ENCODE results near the gene E2F4.

The E2F4 gene

GRCh38 chr16:67236563-67237395, 44.8 kb downstream of the E2F4 start:
- DNase-seq: peak; percentile 71

DNA sequence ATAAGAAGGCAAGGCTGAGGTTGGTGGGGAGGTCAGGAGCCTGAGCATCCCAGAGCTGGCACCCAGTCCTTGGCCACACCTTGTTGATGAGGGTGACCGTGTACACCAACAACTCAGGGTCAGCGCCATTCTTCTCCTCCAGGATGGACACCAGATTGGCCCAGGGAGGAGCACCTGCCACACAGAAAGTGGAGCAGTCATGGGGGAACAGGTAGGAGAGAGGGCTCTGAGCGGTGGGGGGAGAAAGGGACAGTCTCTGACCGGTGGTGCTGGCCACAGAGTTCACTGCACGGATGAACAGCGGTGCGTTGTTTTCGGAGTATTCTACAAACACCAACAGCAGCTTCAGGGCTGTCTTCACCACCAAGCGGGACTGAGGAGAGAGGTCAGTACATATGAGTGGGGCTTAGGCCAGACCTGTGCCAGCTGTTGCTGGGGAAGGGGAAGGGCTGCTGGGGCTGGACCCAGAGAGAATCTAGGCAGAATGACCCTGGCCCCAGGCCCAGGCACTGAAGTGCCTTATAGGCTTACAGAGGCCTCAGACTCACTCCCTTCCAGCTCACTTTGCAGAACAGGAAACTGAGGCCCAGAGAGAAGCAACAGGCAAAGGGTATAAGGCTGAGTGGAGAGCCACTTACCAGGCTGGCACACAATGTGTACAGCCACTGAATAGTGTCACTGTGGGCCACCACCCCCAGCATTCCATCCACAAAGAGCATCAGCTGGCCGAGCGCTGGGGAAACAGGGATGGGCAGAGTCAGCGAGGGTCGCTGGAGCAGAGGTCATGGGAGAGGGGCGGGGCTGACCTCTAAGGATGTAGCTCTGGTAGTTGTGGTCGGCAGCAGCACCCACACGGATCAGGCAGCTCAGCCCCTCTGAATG, 45.7 kb downstream of the E2F4 start:
- DNase-seq: no peak

GRCh38 chr16:67238278-67238575, 46.3 kb downstream of the E2F4 start:
- DNase-seq: no peak

DNA sequence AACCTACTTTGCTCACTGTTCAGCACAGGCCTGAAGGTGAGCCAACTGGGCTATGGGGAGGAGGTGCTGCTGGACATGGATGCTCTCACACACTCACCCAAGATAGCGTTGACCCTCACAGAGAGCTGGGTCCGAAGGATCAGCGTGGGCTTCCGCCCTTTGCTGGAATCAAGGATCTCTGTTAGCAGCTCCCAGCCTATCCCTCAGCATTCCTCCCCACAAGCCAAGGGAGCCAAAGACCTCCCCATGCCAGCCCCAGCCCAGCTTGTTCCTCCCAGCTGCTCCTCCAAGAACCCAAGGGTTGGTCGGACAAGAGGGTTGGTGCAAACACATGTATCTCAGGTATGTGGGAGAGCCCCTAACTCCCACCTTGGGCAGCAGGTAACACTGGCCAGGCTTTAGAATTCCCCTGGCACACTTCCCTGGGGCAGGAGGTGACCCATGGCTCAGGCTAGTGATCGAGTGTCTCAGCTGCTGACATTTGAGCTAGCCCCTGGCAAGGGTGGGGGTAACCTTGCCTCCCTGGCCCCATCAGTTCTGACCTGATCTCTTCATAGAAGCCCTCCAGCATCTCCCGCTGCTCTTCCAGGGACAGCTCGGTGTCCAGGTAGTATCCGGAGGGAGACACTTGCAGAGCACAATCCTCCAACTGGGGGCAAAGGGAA, 47.0 kb downstream of the E2F4 start:
- DNase-seq: no peak

DNA sequence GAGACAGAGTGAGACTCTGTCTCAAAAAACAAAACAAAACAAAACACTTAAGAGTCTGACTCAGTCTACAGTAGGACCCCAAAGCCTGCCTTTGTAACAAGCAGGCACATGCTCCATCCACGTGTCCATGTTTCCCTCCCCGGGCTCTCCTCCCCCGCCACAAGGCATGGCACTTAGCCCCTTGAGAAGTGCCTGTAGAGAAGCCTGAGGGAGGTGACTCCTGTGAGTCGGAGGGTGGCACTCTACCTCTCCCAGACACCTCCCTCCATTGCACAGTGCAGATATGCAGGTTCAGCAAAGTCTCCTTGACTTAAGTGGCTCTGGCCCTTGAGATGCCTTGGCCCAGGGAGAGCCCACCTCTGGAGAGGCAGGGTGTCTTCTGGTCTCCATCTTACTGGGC, 48.6 kb downstream of the E2F4 start:
- DNase-seq: no peak

DNA sequence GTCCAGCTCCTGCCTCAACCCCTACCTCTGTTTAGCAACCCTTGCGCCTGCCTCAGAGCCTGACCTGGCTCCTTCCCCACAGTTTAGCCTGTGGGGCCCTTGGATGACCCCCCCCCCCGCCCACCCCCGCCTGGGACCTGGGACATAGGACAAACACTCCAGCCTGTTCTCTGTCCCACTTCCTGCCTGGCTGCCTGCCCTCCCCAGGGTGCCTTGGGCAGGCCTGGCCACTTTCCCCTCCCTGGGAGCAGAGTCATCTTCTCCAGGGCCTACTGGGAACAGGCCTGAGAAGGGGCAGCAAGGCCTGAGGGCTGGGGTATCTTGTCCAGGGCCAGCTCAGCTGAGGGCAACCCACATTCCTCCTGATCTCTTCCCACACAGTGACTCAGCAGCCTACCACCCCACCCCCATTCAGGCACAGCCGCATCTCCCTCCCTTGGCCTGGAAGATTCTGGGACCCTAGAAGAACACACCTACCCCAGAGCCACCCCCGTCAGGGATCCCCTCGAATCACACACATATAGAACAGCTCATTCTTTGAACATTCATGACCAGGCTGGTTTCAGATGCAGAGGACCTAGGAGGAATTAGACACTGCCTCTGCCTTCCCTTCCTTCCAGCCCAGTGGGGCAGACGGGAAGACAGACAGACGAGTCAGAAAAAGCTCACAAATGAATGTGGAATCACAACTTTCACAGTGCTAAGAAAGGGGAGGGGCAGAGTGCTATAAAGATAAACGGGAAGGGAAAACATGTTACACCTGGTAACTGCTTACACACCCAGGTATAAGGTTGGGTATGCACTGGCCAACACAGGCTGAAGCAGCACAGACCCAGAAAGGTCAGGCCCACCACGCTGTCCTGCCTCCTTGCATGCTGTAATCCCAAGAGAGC, 49.3 kb downstream of the E2F4 start:
- DNase-seq: no peak

DNA sequence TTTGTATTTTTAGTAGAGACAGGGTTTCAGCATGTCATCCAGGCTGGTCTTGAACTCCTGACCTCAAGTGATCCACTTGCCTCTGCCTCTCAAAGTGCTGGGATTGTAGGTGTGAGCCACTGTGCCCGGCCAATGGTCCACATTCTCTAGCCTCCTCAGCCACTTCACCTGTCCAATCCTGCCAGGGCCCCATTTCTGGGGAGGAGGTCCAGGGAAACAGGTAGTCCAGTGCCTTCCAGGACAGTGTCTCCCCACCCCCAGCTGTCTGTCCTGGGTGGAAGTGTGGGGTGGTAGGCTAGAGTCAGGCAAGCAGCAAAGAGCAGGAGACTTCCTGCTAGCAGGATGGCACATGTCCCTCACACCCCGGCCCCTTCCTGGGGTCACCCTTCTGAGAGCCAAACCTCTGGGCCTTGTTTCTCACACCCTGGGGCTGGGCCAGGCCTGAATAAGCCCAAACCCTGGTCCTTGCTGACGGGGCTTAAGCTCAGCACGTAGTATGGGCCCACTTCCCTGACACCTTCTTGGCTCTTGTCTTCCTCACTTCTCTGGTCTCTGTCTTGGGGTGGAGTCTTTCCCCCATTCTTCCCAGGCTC, 50.3 kb downstream of the E2F4 start:
- DNase-seq: no peak

- DNase-seq: no peak
Measured at GRCh38 chr16:67243481-67243880, 51.5 kb downstream of the E2F4 start.

- peak; percentile 78 for DNase-seq
Measured at GRCh38 chr16:67244387-67245185, 52.6 kb downstream of the E2F4 start.

DNA sequence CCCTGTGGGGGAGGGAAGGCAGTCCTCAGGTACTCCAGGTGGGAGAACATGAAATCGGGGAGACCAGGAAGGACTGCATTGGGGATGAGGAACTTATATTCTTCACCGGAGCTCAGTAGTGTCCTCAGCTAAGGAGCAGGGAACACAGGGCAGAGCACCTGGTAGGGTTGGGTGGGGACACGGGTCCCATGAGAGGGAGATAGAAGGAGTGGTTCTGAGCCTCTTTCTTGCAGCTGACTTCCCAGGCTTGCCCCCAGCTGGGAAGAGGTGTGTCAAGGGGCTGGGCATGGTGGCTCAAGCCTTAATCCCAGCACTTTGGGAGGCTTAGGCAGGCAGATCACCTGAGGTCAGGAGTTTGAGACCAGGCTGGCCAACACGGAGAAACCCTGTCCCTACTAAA, 53.2 kb downstream of the E2F4 start:
- DNase-seq: no peak

- no peak for DNase-seq
Measured at GRCh38 chr16:67245674-67246080, 53.7 kb downstream of the E2F4 start.

DNA sequence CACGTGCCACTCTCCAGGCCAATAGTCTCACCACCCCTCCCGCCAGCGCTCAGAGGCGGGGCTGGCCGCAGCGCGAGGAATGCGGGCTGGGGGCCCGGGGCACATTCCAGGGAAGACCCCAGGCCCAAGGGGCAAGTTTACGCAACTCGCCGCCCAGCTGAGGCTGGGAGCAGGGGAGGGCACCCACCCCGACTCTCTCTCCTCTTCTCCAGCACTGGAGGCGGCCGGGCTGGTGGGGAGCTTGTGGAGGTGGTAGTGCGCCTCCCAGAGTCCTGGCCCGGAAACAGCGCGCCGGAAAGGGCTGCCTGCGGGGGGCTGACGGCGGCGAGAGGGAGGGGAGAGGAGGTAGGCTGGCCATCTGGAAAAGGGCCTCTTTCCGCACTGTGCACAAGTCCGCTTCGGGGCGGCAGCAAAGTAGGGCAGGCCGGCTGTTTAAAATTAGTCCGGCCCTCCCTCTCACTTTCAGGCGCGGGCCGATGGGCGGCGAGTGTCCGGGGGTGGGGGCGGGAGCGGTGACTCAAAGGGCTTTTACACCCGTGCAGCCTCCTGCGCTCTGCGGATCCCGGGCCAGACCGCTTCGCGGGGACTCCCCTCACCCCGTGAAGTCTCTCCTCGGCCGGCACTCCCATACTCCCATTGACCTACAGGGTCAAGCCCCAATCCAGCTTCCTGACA, 54.3 kb downstream of the E2F4 start:
- DNase-seq: peak; percentile 53

DNA sequence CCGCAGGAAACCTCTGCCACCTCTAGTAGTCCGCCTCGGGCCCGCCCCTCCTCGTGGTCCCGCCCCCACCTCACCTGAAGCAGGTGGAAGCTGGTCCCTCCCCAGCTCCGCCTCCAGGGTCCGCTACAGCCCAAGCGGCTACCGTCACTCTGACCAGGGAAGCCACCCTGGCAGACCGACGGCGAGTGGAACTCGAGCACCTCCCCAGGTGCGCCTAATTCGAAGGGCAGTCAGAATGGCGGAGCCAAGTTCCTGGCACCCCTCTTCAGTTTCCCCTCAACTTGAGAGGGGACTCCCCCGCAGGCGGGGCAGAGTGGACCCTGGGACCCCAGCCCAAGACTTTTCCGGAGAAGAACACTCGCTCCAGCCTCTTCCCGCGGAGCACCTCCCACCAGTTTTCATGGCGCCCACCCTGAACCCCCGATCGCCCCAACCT, 54.8 kb downstream of the E2F4 start:
- peak; percentile 53 for DNase-seq

DNA sequence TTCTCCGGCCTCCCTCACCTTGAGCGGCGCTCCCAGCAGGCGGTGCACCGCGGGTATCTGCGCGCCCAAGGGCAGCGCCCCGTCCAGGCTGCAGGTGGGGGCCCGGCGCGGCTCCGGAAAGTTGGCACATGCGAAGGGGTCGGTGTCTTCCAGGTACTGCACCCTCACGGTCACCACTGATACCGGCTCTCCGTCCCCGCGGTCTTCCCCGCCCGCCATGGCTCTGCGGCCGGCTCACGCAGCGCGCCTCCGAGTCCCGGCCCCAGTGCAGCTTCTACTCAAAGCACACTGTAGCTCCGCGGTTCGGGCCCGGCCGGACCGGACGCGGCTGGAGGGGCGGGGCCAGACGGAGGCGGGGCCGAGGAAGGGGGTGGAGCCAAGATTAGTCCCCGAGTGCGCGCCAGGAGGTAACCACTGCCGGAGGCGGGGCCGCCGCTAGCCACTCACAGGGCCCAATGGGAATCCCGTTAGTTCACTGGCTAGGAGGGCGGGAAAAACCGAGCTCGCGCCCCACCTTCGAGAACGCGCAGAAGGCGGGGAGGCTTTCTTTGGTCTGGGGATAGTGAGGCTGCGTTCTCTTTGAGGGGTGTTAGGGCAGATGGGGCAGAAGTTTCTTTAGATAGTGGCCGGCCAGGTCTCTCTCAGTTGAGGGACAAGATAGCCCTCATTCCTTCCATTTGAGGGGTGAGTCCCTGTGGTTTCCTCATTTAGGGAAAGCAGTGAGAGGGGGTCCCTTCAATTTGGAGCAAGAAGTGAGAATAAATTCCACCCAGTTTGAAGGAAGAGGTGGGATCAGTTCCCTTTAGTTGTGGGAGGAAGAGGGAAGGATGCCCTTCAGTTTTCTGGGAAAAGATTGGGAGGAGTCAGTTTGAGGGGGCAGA, 55.5 kb downstream of the E2F4 start, which contains the start of gene FHOD1:
FHOD1 (minus strand) TSS at position 290 of the 881 bp plus-strand sequence; CDS start at position 219, 71 bp downstream.
- DNase-seq: peak; percentile 97

GRCh38 chr16:67248073-67248400, 56.1 kb downstream of the E2F4 start:
- no peak for DNase-seq

Measured in stimulated activated naive CD4-positive, alpha-beta T cell treated with Interleukin-2 at 50 U/mL for 16 hours (primary cell).